ENCODE measurements around the gene LIMS2. TPM values are rescaled to one million over a fixed set of nuclear protein-coding genes. Genes with fewer than 3 reads are reported as not detected.

The LIMS2 gene
- polyA plus RNA-seq, 3 donors = 8.5 to 282 (median 64.9) TPM

- WGBS, 3 donors = 60 to 72% (median 62%) methylated on average over 20 to 25 of the region's 25 CpGs
- no peak overlapping the region for H3K27ac ChIP-seq (ENCODE audit: low read depth, low read length)
Measured at GRCh38 chr2:127641846-127642507, 33.4 kb downstream of the LIMS2 start.

GRCh38 chr2:127641133-127641532, 34.2 kb downstream of the LIMS2 start:
- H3K27ac ChIP-seq (ENCODE audit: low read depth, low read length) = no peak overlapping the region
- 85 to 91% (median 88%) methylated on average over 6 of the region's 6 CpGs for WGBS, 3 donors

GRCh38 chr2:127640082-127641072, 35.0 kb downstream of the LIMS2 start:
- H3K27ac ChIP-seq (ENCODE audit: low read depth, low read length) = no peak overlapping the region
- 81 to 87% (median 83%) methylated on average over 23 to 25 of the region's 25 CpGs for WGBS, 3 donors

- 87 to 92% (median 90%) methylated on average over 13 of the region's 13 CpGs for WGBS, 3 donors
- H3K27ac ChIP-seq (ENCODE audit: low read depth, low read length) = no peak overlapping the region
Measured at GRCh38 chr2:127639111-127639474, 36.2 kb downstream of the LIMS2 start.

DNA sequence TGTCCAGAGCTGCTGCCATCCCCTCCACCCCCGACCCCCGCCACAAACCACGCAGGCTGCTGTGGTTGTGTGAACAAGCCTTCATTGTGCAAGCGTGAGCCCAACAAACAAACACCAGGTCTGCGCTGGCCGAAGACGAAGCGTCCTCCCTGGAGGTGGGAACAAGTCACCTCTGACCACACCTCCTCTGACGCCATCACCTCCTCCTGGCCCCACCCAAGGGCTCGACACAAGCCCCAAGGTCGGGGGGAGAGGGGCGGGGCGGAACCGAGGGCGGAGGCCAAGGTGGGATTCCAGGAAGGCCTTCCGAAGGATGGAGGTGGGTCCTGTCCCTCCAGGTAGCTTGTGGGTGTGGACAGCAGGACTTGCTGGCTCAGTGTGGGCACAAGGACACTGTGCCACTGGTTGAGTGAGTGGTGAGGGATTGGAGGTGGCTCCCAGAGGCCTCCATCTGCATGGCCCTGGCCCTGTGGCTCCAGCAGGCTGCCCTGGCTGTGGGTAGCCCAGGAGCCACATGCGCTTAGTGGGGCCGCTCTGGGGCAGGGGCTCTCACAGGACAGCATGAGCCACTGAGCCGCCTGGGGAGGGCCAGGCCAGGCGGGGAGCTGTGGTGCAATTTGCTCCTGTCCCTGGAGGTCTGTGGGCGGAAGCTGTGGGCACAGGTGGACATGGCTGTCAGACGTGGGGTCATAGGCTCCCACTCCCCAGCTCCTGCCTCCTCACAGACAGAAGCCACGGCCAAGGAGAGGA, 36.8 kb downstream of the LIMS2 start:
- peak overlapping the region; percentile 92 for H3K27ac ChIP-seq (ENCODE audit: low read depth, low read length)
- WGBS, 3 donors = 58 to 62% (median 58%) methylated on average over 23 of the region's 23 CpGs

GRCh38 chr2:127637725-127638252, 37.5 kb downstream of the LIMS2 start:
- H3K27ac ChIP-seq (ENCODE audit: low read depth, low read length) = peak overlapping the region; percentile 92
- 23 to 48% (median 26%) methylated on average over 8 of the region's 8 CpGs for WGBS, 3 donors

- H3K27ac ChIP-seq (ENCODE audit: low read depth, low read length) = no peak overlapping the region
- WGBS, 3 donors = 63 to 70% (median 66%) methylated on average over 13 of the region's 13 CpGs
Measured at GRCh38 chr2:127637236-127637630, 38.1 kb downstream of the LIMS2 start.

GRCh38 chr2:127636248-127637235, 38.8 kb downstream of the LIMS2 start:
- 90 to 93% (median 91%) methylated on average over 33 of the region's 33 CpGs for WGBS, 3 donors
- no peak overlapping the region for H3K27ac ChIP-seq (ENCODE audit: low read depth, low read length)

DNA sequence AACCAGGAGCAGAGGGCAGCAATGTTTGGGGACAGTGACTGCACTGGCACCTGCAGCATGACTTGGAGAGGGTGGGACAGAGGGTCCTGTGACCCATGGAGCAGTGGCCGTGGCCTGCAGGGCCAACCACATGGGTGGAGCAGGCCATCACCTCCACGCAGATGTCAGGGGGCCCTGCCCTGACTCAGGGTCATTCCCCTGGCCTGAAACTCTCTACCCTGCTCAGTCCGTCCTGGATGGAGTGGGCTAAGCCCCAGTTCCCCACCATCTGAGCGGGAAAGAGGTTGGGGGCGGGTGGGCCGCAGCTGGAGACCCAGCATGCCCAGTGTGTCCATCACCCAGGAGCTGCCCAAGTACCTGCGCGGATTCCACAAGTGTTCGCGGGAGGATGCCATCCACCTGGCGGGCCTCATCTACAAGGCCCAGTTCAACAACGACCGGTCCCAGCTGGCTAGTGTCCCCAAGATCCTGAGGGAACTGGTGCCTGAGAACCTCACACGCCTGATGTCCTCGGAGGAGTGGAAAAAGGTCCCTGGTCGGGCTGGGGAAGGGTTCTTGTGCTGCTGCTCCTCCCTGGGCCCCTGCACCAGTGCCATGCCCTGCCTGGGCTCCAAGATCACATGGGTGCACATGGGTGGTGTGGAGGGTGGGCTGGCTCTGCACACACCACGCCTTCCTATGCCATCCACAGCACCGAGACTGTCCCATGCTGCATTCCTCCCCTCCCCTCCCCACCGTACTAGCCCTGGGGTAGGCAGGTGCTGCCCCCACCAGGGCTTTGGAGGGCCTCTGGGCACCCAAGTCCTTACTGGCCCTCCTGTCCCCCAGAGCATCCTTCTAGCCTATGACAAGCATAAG, 39.7 kb downstream of the LIMS2 start:
- 88 to 94% (median 94%) methylated on average over 18 to 19 of the region's 19 CpGs for WGBS, 3 donors
- H3K27ac ChIP-seq (ENCODE audit: low read depth, low read length) = no peak overlapping the region

GRCh38 chr2:127634626-127635379, 40.5 kb downstream of the LIMS2 start:
- H3K27ac ChIP-seq (ENCODE audit: low read depth, low read length) = no peak overlapping the region

DNA sequence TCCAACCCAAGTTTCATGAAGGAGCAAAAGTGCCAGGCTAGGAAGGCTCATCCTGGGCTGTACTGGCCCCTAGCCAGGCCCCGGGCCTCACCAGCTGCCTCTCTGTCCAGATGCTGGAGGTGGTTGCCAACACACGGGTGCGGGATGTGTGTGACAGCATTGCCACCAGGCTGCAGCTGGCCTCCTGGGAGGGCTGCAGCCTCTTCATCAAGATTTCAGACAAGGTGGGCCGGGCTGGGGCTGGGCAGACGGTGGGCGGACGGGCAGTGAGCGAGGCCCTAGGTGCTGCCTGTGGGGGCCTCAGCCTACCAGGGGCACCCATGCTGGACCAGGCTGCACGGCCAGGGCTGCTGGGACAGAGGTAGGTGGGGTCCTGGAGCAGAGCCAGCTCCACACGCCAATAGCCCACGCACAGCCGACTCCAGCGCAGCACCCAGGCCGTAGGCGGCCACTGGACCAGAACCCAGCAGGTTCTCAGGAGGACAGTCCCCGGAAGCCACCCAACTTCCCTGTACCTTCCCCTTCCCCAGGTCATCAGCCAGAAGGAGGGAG, 41.2 kb downstream of the LIMS2 start:
- no peak overlapping the region for H3K27ac ChIP-seq (ENCODE audit: low read depth, low read length)
- 69 to 73% (median 70%) methylated on average over 16 of the region's 16 CpGs for whole genome bisulfite sequencing, 3 donors

More at GRCh38 chr2:127634626-127635379, 40.5 kb downstream of the LIMS2 start:
- 91 to 92% (median 91%) methylated on average over 17 of the region's 17 CpGs for WGBS, 3 donors

- no peak overlapping the region for H3K27ac ChIP-seq (ENCODE audit: low read depth, low read length)
- WGBS, 3 donors = 59 to 86% (median 68%) methylated on average over 9 of the region's 9 CpGs
Measured at GRCh38 chr2:127633556-127634065, 41.7 kb downstream of the LIMS2 start.

DNA sequence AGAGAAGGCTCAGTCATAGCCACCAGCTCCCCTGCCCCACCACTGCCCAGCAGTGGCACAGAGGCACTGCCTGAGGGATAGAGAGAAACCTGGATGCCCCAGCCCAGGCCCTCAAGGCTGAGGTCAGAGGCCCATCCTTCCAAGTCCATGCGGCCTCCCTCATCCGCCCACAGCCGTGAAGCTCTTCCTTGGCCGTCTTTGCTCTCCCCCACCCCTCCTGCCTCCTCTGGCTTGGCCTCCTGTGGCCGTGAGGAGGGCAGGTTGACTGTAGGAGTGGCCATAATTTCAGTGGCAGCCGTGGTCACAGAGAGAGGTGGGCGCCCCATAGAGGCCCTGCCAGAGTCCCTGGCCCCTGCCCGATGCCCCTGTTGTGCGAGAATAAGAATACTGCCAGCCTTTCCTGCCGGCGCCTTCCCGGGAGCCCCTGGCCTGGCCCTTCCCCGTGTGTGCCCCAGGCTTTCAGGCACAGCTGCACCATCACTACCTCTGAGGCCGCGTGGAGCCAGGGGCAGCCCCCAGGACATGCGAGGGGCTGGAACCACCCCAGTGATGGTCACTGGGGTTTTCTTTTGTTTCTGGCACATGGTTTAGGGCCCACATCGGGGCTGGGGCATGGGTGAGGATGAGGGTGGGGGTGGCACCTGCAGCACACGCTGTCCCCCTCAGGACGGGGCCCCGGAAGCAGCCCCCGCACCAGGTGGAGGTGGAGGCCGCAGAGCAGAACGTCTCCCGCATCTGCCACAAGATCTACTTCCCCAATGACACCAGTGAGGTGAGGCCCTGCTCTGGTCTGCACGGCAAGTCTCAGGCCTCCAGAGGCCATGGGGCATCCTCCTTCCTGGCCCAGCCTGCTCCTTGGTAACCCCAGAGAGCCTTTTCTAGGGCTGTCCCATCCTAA, 42.5 kb downstream of the LIMS2 start:
- 74 to 84% (median 81%) methylated on average over 25 of the region's 25 CpGs for WGBS, 3 donors
- no peak overlapping the region for H3K27ac ChIP-seq (ENCODE audit: low read depth, low read length)

- WGBS, 3 donors = 79 to 89% (median 88%) methylated on average over 17 of the region's 17 CpGs
Measured at GRCh38 chr2:127631997-127632581, 43.2 kb downstream of the LIMS2 start.

More at GRCh38 chr2:127631997-127632581, 43.2 kb downstream of the LIMS2 start:
- no peak overlapping the region for H3K27ac ChIP-seq (ENCODE audit: low read depth, low read length)
